Fibroblast of pulmonary artery (primary cell): ENCODE data around the gene NQO2.
"Not testable (repeated sequence)": the region's sequence is repeated elsewhere in the genome, so short reads cannot be mapped to it uniquely, and the experiment has no call there.

ENCODE experiments used
- DNase-seq: peaks from one replicate; pipeline ENCODE4 v3.0.0-alpha.2; 2010; ENCODE audit warnings: low read depth
- H3K4me3 ChIP-seq: replicated peaks from 2 replicates; pipeline ENCODE4 v1.5.1; 2011; ENCODE audit warnings: low read depth, mild to moderate bottlenecking, control low read depth, low read length, moderate library complexity
- TF ChIP-seq, protein P1 (sequence below): IDR thresholded peaks from 2 replicates; pipeline ENCODE4 v1.5.1; 2011; ENCODE audit warnings: mild to moderate bottlenecking, control low read depth, low read length, inconsistent platforms; ENCODE audit errors: missing control alignments

NQO2 gene

DNA sequence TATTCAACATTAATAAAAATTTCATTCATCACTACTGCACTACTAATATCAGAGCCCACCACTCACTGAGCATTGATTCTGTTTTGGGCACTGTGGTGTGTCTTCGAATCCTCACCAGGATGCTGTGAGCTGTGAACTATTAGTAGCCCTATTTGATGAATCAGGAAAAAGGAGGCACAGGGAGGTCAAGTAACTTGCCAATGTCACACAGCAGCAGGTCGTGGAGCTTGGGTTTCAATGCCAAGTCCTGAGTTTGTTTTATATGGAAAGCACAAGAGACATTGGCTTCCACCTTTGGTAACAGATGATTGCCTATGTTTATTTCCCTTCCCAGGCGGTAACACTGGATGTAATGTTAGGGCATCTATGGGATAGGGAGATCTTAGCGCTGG lies 15.0 kb downstream of the NQO2 start:
- TF ChIP-seq, protein P1, sequence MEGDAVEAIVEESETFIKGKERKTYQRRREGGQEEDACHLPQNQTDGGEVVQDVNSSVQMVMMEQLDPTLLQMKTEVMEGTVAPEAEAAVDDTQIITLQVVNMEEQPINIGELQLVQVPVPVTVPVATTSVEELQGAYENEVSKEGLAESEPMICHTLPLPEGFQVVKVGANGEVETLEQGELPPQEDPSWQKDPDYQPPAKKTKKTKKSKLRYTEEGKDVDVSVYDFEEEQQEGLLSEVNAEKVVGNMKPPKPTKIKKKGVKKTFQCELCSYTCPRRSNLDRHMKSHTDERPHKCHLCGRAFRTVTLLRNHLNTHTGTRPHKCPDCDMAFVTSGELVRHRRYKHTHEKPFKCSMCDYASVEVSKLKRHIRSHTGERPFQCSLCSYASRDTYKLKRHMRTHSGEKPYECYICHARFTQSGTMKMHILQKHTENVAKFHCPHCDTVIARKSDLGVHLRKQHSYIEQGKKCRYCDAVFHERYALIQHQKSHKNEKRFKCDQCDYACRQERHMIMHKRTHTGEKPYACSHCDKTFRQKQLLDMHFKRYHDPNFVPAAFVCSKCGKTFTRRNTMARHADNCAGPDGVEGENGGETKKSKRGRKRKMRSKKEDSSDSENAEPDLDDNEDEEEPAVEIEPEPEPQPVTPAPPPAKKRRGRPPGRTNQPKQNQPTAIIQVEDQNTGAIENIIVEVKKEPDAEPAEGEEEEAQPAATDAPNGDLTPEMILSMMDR, result no peak
- no peak for DNase-seq
- no peak overlapping the region for H3K4me3 ChIP-seq

DNA sequence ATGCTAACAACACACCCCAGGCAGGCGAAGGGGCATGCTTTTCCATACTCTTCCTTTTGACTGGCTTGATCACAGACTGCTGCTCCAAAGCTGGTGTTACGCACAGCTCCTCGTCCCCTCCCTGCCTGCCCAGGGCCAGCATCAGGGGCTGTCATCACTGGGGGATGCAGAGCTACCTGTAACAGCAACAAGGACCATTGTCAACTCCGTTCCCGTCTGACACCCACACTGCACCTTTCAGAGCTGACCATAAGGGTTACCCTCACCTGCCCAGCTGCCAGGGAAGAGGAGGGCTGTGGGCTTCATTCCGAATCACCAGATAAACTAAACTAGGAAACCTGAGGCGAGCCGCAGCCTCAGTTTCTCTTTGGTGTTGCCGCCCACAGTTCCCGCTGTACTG lies 15.4 kb downstream of the NQO2 start:
- TF ChIP-seq, protein P1, result no peak
- DNase-seq, result no peak
- no peak overlapping the region for H3K4me3 ChIP-seq

DNA sequence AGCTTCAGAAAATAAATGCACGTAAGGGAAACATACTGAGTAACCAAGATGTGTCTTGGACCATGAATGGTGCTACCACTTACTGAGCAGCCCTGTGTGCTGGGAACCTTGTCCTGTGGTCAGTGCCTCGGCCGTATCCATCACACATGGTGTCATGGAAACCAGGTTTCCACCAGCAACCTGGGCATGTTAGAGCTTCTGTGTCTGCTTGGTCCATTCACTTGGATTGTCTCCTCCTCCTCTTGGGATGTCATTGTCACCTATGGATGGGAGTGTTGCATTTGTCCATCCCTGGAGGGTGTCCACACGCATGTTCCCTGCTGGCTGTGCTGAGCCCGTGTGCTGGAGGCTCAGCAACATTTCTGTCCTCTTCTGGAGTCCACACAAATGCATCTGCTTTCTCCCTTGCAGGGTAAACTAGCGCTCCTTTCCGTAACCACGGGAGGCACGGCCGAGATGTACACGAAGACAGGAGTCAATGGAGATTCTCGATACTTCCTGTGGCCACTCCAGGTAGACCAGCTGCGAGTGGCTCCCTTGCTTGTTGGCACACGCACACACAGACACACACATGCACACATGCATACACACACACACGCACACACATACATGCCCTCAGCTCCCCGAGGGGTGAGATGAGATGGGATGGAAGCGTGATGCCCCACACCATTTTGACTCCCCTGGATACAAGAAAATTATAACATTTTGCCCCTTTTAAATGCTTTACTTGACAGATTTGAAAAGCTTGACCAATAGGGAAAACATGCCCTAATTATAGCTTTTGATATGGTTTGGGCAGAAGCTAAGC lies 17.0 kb downstream of the NQO2 start:
- H3K4me3 ChIP-seq, result no peak overlapping the region
- TF ChIP-seq, protein P1, result no peak
- DNase-seq, result no peak

DNA sequence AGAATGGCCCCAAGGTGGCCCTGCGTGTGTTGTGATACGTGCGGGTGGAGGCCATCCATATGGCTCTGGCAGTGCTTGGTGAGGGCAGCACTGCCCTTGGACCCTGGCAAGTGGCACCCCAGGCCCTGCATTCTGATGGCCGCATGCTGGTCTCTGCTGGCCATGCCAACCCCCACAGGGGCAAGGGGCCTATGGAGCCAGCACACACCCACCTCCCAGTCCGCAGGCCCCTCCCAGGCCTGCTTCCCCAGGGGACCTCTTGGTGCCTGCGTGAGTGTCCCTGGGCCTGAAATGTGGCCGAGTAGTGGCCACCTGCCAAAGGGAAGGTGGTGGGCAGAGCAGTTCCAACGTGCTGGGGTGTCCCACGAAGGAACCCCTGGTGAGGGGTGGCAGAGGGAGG lies 17.6 kb downstream of the NQO2 start:
- TF ChIP-seq, protein P1, result no peak
- no peak overlapping the region for H3K4me3 ChIP-seq
- no peak for DNase-seq

DNA sequence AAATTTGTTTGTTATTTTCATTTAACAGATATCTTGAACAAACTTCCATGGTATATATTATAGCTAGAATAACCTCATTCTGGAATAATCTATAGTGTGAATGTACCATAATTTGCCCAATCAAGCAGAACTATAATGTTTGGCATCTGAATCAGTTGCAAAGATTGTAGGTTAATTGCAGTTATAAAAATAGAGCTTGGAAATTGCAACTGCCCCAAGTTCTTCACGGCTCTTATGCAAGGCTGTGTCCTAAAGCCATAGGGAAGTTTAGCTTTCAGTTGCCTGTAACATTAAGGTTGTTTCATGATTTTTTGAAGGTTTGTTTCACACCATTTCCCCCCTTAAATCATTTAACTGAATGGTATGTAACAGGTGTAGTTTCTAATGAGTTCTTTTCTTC lies 19.4 kb downstream of the NQO2 start:
- TF ChIP-seq, protein P1, result no peak
- H3K4me3 ChIP-seq, result no peak overlapping the region
- no peak for DNase-seq

DNA sequence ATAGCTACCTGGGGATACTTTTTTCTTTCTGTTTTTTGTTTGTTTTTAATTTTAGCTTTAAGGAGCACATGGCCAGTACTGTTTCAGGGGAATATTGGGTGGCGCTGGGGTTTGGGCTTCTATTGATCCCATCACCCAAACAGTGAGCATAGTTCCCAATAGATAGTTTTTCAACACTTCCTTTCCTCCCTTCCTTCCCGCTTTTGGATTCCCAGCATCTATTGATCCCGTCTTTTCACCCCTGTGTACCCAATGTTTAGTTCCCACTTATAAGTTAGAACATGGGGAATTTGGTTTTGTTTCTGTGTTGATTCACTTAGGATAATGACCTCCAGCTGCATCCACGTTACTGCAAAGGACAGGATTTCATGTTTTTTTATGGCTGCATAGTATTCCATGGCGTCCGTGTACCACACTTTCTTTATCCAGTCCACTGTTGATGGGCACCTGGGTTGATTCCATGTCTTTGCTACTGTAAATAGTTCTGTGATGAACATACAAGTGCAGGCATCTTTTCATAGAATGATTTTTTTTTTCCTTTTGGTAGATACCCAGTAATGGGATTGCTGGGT lies 20.1 kb downstream of the NQO2 start:
- TF ChIP-seq, protein P1, result no peak
- no peak for DNase-seq
- no peak overlapping the region for H3K4me3 ChIP-seq

DNA sequence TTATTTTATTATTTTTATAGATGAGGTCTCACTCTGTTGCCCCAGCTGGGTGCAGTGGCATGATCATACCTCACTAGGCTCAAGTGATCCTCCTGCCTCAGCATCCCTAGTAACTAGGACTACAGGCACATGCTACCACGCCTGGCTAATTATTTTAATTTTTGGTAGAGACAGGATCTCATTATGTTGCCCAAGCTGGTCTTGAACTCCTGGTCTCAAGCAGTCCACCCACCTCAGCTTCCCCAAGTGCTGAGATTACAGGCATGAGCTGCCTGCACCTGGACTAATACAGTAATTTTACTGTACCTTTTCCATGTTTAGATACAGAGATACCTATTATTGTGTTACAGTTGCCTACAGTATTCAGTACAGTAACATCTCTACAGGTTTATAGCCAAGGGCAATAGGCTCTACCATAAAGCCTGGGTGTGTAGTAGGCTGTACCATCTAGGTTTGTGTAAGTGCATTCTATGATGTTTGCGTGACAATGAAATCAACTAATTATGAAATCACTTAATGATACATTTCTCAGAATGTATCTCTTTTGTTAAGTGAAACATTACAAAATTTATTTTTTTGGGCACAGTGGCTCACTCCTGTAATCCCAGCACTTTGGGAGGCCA lies 21.4 kb downstream of the NQO2 start:
- H3K4me3 ChIP-seq, DNase-seq: not testable (repeated sequence)
